ENCODE measurements around the gene INVS. TPM values are rescaled to one million over a fixed set of nuclear protein-coding genes. Genes with fewer than 3 reads are reported as not detected.

The INVS gene
- total and polyA plus RNA-seq, 2 experiments from 2014 or later: 4.1 to 8.7 TPM

DNA sequence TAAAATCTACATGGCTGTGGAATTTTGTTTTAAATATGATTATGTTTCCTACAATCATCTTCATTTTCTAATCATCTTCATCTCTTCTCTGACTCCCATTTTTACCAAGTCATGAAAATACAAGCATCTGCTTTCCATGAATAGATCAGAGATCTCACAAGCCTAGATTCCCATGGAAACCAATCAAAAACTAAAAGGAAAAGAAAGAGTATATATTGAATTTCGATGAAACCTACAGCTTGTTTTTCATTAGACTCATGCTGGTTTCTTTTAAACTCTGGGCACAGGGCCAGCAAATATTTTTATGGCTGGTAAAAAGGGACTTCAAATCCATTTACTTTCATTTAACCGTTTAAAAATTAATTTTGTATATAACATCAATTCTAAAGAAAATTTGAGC lies 51.2 kb downstream of the INVS start:
- DNase-seq (ENCODE audit: low spot score): no peak
- no peak overlapping the region for H3K27ac ChIP-seq (ENCODE audit: low read depth)
- Mint-ChIP-seq H3K27ac (no peak overlapping the region), H3K9me3 (no peaks in the 10 kb centered on the region), H3K4me1 (peaks cover 47% of the 10 kb centered on the region), H3K36me3 (ENCODE audit: low read depth) (0 out of 3 replicates have a peak, but pooled peaks cover 3% of the 10 kb centered on the region), H3K4me3 (no peak overlapping the region), H3K27me3 (ENCODE audit: insufficient read depth, low read depth, poor library complexity) (peaks cover 6% of the 10 kb centered on the region)
- H3K36me3 ChIP-seq (ENCODE audit: insufficient read depth): no peaks in the 10 kb centered on the region
- H3K4me1 ChIP-seq (ENCODE audit: insufficient read depth): peaks cover 34% of the 10 kb centered on the region
- no peak overlapping the region for H3K4me3 ChIP-seq
- TF ChIP-seq EZH2 (IDR thresholded peaks at IDR 0.05; ENCODE audit: low read depth, unreplicated experiment) (no peak), ZNF114 (CRISPR knock-in tag; IDR thresholded peaks at IDR 0.05) (no peak), POLR2AphosphoS5 (IDR thresholded peaks at IDR 0.05; ENCODE audit: low read depth) (no peak), ZNF331 (CRISPR knock-in tag; IDR thresholded peaks at IDR 0.05; ENCODE audit: low read depth) (no peak), NANOG (IDR thresholded peaks at IDR 0.05; ENCODE audit: borderline replicate concordance) (no peak), EZH2phosphoT487 (IDR thresholded peaks at IDR 0.05; ENCODE audit: unreplicated experiment) (no peak), STAT1 (IDR thresholded peaks at IDR 0.05; ENCODE audit: unreplicated experiment) (no peak), CREB1 (CRISPR knock-in tag; IDR thresholded peaks at IDR 0.05; ENCODE audit: low read depth) (no peak)
- TF ChIP-seq, protein P1, sequence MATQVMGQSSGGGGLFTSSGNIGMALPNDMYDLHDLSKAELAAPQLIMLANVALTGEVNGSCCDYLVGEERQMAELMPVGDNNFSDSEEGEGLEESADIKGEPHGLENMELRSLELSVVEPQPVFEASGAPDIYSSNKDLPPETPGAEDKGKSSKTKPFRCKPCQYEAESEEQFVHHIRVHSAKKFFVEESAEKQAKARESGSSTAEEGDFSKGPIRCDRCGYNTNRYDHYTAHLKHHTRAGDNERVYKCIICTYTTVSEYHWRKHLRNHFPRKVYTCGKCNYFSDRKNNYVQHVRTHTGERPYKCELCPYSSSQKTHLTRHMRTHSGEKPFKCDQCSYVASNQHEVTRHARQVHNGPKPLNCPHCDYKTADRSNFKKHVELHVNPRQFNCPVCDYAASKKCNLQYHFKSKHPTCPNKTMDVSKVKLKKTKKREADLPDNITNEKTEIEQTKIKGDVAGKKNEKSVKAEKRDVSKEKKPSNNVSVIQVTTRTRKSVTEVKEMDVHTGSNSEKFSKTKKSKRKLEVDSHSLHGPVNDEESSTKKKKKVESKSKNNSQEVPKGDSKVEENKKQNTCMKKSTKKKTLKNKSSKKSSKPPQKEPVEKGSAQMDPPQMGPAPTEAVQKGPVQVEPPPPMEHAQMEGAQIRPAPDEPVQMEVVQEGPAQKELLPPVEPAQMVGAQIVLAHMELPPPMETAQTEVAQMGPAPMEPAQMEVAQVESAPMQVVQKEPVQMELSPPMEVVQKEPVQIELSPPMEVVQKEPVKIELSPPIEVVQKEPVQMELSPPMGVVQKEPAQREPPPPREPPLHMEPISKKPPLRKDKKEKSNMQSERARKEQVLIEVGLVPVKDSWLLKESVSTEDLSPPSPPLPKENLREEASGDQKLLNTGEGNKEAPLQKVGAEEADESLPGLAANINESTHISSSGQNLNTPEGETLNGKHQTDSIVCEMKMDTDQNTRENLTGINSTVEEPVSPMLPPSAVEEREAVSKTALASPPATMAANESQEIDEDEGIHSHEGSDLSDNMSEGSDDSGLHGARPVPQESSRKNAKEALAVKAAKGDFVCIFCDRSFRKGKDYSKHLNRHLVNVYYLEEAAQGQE (IDR thresholded peaks at IDR 0.05; ENCODE audit: unreplicated experiment): no peak
- TF ChIP-seq, protein P2, sequence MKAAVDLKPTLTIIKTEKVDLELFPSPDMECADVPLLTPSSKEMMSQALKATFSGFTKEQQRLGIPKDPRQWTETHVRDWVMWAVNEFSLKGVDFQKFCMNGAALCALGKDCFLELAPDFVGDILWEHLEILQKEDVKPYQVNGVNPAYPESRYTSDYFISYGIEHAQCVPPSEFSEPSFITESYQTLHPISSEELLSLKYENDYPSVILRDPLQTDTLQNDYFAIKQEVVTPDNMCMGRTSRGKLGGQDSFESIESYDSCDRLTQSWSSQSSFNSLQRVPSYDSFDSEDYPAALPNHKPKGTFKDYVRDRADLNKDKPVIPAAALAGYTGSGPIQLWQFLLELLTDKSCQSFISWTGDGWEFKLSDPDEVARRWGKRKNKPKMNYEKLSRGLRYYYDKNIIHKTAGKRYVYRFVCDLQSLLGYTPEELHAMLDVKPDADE (IDR thresholded peaks at IDR 0.05): no peak
- TF ChIP-seq, protein P3, sequence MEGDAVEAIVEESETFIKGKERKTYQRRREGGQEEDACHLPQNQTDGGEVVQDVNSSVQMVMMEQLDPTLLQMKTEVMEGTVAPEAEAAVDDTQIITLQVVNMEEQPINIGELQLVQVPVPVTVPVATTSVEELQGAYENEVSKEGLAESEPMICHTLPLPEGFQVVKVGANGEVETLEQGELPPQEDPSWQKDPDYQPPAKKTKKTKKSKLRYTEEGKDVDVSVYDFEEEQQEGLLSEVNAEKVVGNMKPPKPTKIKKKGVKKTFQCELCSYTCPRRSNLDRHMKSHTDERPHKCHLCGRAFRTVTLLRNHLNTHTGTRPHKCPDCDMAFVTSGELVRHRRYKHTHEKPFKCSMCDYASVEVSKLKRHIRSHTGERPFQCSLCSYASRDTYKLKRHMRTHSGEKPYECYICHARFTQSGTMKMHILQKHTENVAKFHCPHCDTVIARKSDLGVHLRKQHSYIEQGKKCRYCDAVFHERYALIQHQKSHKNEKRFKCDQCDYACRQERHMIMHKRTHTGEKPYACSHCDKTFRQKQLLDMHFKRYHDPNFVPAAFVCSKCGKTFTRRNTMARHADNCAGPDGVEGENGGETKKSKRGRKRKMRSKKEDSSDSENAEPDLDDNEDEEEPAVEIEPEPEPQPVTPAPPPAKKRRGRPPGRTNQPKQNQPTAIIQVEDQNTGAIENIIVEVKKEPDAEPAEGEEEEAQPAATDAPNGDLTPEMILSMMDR (conservative IDR thresholded peaks at IDR 0.05; ENCODE audit: low read depth in 2 of 2): no peak
- TF ChIP-seq, protein P4, sequence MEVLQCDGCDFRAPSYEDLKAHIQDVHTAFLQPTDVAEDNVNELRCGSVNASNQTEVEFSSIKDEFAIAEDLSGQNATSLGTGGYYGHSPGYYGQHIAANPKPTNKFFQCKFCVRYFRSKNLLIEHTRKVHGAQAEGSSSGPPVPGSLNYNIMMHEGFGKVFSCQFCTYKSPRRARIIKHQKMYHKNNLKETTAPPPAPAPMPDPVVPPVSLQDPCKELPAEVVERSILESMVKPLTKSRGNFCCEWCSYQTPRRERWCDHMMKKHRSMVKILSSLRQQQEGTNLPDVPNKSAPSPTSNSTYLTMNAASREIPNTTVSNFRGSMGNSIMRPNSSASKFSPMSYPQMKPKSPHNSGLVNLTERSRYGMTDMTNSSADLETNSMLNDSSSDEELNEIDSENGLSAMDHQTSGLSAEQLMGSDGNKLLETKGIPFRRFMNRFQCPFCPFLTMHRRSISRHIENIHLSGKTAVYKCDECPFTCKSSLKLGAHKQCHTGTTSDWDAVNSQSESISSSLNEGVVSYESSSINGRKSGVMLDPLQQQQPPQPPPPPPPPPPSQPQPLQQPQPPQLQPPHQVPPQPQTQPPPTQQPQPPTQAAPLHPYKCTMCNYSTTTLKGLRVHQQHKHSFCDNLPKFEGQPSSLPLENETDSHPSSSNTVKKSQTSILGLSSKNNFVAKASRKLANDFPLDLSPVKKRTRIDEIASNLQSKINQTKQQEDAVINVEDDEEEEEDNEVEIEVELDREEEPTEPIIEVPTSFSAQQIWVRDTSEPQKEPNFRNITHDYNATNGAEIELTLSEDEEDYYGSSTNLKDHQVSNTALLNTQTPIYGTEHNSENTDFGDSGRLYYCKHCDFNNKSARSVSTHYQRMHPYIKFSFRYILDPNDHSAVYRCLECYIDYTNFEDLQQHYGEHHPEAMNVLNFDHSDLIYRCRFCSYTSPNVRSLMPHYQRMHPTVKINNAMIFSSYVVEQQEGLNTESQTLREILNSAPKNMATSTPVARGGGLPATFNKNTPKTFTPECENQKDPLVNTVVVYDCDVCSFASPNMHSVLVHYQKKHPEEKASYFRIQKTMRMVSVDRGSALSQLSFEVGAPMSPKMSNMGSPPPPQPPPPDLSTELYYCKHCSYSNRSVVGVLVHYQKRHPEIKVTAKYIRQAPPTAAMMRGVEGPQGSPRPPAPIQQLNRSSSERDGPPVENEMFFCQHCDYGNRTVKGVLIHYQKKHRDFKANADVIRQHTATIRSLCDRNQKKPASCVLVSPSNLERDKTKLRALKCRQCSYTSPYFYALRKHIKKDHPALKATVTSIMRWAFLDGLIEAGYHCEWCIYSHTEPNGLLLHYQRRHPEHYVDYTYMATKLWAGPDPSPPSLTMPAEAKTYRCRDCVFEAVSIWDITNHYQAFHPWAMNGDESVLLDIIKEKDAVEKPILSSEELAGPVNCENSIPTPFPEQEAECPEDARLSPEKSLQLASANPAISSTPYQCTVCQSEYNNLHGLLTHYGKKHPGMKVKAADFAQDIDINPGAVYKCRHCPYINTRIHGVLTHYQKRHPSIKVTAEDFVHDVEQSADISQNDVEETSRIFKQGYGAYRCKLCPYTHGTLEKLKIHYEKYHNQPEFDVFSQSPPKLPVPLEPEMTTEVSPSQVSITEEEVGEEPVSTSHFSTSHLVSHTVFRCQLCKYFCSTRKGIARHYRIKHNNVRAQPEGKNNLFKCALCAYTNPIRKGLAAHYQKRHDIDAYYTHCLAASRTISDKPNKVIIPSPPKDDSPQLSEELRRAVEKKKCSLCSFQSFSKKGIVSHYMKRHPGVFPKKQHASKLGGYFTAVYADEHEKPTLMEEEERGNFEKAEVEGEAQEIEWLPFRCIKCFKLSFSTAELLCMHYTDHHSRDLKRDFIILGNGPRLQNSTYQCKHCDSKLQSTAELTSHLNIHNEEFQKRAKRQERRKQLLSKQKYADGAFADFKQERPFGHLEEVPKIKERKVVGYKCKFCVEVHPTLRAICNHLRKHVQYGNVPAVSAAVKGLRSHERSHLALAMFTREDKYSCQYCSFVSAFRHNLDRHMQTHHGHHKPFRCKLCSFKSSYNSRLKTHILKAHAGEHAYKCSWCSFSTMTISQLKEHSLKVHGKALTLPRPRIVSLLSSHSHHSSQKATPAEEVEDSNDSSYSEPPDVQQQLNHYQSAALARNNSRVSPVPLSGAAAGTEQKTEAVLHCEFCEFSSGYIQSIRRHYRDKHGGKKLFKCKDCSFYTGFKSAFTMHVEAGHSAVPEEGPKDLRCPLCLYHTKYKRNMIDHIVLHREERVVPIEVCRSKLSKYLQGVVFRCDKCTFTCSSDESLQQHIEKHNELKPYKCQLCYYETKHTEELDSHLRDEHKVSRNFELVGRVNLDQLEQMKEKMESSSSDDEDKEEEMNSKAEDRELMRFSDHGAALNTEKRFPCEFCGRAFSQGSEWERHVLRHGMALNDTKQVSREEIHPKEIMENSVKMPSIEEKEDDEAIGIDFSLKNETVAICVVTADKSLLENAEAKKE (CRISPR knock-in tag; IDR thresholded peaks at IDR 0.05): no peak
- peaks cover 22% of the 10 kb centered on the region for H3K79me2 ChIP-seq (replicated peaks; ENCODE audit: insufficient read depth)
- H3K9me2 ChIP-seq (ENCODE audit: insufficient read depth): no peaks in the 10 kb centered on the region; the same call in 1 of the 2 replicates
- no peaks in the 10 kb centered on the region for H4K20me1 ChIP-seq (replicated peaks; ENCODE audit: insufficient read depth)
- no peak for ATAC-seq
- H3F3A ChIP-seq (replicated peaks; ENCODE audit: low read depth): no peaks in the 10 kb centered on the region
- no peaks in the 10 kb centered on the region for H3K27me3 ChIP-seq (ENCODE audit: insufficient read depth)
- H2AFZ ChIP-seq: no peak overlapping the region
- H3K4me2 ChIP-seq: peak overlapping the region; percentile 1; the same call in 1 of the 2 replicates

All from GM23338 (cell line).